HG02678 (cell line): ENCODE measurements around the gene PPP2R2C.

ENCODE experiments used
- ATAC-seq: cut with Tn5 transposase; IDR thresholded peaks from one replicate; pipeline ENCODE4 v1.9.1; 2021; ENCODE audit warnings: mild to moderate bottlenecking, moderate library complexity; ENCODE audit not compliant: unreplicated experiment

PPP2R2C gene

DNA sequence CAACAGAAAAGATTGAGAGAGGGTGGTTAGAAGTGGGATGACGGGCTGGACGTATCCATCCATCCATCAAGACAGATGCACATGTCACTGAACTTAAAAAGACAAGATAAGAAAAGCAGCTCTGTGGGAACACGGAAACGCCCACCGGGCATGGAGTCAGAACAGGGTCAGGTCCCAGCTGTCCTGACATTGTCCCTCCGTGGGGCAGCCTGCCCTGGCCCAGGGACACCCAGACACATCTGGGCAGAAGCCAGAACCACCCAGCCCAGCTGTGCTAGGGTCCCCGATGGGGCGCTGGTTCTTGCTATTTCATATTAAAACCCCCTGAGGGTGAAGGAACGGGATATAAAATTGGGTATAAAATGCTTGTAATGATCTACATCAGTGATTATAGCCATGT, 88.5 kb downstream of the PPP2R2C start:
- ATAC-seq: no peak

DNA sequence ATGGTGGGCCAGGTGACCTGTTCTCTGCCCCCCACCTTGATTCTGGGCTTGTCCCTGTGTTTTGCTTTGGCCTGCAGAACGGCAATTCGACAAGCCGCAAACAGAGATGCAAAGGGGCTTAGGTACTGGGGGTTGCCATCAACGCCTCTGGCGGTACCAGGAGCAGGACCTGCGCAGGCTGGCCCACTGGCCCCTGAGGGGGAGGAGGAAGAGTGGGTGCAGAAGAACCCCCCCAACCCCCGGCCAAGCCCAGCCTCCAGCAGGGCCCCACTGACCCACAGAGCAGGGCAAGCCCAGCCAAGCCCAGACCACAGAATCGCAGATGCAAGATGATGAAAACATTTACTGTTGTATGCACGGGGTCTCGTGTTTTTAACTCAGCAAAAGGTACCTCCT, 89.4 kb downstream of the PPP2R2C start:
- ATAC-seq: no peak

DNA sequence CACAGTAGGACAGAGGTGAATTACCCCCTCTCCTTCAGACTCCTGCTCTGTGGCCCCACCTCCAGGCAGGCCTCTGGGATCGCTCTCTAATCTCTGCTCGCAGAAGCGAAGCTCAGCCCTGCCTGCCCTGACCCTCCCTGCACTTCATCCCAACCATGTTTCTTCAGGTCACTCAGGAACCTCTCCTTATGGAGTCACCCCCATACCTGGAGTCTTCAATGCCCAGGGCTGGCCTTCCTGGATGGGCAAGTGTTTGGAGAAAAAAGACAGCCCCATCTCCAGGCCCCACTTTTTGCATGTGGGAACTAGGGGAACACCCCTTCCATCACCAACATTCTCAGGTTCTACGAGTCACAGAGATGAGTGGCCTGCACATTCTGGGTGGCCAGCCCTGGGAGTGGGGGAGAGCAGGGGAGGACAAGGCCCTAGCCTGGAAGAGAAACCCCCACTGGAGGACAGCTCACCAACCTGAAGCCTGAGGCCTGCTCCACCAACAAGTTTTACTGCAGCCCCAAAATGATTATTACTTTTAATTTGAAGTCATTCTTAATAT, 90.8 kb downstream of the PPP2R2C start:
- ATAC-seq: no peak

DNA sequence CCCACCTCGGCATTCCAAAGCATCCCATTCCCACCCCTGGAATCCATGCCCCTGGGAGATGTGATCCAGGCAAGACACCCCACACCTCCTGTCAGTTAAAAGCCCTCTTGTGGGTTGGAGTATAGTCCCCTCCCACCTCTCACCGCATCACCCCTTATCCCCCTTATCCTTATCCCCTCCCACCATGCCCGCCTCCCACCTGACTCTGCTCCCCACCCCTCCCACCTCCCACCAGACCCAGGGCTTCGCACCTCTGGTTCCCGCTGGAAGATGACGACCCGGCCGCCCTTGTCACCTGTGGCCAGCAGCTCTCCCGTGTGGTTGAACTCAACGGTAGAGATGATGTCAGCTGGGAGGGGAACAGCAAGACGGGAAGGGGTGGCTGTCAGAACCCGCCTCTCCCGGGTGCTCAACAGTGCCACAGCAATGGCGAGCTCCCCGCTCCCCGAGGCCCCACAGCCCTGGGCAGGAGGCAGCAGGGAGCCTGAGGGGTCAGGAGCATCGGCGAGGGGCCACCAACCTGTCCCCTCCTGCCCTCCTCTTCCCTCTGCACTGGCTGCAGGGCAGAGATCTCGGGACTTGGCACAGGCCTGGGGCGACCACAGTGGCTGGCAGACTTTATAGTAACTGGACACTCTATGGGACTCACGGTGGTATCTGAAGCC, 91.5 kb downstream of the PPP2R2C start:
- ATAC-seq: no peak

DNA sequence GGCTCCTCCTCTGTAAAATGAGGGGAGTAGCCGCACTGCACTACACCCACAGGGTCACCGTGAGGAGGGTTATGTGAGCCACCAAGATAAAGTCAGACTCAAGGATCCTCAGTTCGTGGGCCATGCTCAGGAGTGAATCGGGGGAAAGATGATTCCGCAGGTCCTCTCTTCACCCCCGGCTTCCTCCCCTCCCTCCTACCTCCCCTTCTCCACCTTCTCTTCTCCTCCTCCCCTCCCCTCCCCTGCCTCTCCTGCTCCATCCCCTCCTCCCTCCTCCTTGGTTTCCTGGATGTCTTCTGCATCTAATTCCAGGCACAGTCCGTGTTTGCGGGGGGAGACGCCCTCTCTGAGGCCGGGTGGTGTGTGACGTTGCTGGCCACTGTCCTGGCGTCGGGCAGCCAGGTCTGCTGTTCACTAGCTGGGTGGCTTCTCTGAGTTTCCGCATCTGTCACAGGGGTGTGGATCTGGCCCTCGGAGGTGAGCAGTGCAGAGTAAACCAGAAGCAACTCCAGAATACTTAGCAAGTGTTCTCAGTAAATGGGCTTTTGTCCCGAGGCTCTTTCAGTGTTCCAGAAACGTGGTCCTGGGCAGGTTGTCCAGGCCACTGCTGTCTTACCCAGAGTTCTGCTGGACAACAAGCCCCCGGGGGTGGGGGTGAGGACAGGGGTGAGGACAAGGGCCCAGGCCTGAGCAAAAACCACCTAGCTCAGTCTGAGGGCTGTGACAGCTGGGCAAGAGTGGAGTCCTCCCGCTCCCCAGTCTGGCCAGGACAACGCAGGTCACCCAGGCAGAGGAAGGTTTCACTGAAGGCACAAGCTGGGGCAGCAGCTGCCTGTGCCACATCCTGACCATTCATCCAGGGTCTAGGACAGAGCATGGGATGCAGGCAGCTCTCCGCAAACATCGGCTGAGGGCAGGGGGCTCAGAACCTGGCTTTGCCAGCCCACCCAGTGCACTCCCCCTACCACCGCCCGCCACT, 92.4 kb downstream of the PPP2R2C start:
- ATAC-seq: no peak

DNA sequence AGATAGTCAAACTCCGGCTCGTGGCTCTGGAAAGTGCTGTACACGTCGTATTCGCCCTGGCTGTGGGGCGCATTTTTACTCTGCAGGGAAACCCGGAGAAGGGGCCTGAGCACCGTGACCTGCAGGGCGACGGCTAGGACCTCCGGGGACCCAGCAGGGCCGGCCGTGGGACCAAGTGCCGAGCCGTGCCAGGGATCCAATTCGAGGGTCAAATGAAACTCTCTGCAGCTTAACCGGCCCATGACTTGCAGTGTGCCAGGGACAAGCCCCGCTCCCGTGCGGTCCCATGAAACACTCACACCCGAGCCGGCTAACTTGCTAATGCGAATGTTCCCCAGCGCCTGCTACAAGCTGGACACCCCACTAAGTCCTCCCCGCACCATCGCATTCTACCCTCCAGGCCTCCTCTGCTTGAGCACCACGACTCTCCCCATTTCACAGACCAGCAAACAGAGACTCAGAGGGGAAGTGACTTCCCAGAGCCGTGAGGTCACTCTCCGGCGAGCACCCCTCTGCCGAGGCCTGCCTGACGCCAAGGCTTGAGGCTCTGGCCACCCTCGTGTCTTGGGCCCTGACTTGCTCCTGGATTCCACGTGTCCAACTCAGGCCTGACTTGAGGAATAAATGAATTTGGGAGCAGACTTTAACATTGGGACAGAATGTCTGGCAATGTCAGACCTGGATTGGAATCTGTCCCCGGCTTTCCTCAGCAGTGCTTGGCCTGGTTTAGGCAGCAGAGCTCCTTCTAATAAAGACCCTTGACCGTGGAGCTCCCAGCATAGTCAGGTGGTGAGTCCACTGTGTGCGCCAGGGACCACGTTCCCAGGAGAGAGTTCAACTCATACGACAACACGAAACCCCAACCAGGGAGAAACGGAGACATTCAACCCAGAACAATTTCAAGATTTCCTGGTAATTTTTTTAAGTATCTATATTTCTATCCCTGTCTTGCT, 93.6 kb downstream of the PPP2R2C start:
- no peak for ATAC-seq

DNA sequence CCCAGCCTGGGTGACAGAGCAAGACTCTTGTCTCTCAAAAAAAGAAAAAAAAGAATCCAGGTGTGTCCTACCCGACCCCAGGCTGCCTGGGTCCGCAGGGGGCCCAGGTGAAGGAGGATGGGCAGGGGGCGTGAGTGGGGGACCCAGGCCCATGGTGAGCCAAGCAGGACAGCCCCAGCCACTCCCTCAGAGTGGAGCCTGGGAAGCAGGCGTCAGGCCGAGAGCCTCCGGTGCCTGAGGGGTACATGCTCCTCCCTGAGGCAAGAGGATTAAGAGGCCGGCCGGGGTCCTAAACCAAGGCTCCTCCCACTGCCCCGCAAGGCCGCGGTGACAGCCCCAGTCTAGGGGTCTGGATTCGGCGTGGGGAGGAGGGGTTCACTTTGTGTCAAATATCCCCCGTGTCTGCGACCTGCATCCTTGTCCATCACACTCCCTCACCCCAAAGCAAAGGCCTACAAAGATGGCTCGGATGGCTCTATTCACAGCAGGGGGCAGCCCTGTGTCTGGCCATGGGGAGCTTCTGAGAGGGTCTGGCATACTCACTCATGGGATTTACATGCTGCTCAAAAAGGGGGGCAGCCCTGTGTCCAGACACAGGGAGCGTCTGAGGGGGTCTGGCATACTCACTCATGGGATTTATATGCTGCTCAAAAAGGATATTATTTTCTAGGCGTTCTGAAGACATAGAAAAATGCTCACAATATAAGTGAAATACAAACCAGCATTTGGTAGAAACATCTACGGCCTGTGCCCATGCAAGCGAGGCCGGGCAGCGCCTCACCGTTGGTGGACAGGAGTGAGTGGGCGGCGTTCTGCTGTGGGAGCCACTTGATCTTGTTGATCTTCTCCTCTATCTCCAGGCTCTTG, 94.6 kb downstream of the PPP2R2C start:
- no peak for ATAC-seq

DNA sequence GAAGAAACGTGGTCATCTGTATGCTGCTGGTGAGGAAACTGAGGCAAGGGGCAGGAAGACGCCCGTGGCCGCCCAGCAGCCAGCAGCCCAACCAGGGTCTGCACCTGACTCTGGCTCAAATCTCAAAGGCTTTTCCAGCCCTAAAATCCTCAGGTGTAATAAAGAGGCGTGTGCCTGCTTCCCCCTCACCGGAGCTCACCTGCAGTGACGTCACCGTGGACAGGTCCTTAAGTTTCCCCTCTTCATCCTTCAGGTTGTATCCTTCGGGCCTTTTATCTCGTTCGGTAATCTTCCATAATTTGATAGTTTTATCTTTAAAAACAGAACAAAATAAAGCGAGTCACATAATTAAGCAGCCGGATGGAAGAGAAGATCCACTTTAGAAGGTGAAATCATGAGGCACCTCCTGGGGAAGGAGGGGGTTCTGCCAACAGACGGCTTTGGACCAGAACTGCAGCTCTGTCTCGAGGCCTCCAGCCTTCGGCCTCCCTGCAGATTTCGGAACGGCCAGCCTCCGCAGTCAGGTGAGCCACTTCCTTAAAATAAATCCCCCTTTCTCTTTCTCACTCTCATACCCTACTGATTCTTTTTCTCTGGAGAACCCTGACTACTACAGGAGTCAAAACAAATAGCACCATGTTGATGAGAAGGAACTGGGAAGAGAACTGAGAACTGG, 96.7 kb downstream of the PPP2R2C start:
- no peak for ATAC-seq

DNA sequence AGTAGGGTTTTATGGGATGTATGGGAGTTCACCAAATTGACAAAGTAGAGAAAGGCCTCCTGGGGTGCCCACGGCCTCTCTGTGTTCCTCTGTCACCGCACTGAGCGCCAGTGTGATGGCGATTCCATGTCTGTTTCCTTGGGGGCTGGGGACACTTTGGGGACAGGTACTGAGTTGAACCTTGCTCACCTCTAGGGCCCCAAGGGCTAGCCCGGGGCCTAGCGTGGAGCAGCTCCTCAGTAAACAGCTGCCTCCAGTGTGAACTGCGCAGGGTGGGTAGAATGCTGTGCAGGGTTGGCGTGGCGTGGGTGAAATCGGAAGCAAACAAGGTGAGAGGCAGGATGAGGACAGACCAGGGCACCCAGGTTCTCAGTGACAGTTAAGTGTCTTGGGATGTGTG, 97.8 kb downstream of the PPP2R2C start:
- ATAC-seq: no peak

DNA sequence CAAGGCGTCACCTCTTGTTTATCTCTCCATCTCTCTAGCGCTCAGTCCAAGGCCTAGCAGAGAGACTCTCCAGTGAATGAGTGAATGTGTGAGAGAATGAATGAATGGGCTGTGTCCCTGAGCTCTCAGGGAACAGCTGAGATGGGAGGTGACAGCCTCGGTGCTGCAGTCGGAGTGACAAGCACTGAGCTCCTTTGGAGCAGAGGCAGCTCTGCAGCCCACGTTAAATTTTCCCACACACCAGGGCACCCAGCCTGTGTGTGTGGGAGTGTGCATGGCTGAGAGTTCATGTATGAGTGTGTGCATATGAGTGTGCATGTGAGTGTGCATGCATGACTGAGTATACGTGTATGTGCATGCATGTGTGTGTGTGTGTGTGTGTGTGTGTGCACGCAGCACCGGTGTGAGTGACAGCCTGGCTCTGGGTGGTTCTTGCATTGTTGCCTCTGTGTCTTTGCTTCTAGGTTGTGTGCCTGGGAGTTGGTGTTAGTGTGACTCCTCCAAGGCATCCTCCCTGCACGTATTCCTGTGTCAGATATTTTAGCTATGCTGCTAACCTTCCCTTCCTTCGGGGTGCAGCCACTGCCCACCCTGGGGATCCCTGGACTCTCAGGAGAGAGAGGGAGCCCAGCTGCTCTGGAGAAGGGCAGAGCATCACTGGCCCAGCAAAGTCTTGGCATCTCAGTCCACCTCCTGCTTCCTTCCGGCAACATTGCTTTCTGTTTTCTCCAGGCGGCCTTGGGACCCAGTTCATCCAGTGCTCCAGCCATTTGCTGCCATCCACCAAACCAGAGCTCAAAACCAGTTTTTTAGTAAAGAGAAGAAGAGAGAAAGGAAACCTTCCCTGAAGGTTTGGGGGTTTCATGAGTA, 98.6 kb downstream of the PPP2R2C start:
- no peak for ATAC-seq

DNA sequence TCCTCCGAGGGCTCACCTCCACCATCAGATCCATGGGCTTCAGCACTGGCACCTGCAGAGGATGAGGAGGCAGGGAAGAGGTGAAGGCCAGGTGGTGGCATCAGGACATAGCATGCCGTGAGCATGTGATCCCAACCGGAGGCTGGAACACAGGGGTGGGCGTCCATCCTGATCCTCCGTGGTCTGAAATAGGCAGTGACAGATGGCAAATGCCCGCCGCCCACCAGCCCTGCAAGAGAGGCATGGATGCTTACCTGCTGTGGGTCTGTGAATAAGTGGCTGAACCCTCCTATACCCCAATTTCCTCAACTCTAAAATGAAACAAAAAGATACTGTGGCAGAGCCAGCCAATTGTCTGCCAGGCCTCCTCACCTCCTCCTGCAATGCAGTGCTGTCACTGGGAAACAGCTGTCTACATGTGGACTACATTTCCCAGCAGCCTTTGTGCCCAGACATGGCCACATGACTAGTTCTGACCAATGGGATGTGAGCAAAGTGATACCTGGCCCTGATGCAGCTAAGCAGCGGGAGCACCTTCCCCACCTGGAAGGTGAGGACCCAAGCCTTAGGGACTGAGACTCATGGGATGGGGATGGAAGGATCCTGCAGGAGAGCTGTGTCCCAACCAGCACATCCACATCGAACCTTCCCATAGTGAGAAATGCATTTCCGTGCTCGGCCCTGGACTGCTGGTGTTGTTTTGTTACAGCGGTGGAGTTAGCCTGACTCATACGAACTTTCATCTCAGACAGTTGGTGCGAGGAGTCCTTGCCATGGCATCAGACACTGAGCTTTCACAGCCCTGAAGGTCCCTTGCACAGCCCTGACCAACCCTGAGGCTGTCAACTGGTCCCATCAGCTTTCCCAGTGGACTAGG, 99.5 kb downstream of the PPP2R2C start:
- ATAC-seq: peak; percentile 48

DNA sequence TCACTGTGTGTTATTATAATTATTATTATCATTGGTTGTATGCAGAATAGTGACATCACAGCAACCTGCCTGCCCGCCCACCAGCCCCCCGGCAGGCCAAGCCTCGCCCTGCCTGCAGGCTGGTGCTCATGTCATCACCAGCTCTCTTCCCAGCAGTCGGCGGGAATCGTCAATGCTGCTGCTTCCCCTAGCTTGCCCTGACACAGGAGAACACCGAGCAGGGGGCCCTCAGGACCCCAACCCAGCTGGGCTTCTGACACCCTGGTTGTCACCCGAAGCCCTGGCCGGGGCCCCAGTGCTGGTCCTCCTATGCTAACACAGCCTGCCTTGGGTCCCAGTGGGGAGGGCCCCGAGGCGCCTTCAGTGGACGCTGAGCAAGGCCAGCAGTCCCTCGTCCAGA, 100.6 kb downstream of the PPP2R2C start:
- ATAC-seq: no peak

DNA sequence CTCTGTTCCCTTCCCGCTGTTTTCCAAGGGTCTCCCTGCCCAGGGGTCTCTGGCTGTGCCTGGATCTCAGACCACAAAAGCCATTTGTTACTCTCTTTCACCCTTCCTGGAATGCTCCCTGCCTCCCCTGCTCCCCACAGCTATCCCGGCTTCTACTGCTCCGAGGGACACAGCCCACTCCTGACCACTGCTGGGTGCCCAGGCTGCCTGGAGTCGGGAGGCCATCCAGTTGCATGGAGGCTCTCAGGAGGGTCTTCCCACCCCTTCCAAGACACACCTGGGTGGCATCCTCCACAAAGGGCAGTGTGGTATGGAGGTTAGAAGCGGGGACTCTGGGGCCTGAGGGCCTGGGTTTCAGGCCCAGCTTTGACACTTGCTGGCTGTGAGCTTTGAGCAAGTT, 101.1 kb downstream of the PPP2R2C start:
- ATAC-seq: no peak

DNA sequence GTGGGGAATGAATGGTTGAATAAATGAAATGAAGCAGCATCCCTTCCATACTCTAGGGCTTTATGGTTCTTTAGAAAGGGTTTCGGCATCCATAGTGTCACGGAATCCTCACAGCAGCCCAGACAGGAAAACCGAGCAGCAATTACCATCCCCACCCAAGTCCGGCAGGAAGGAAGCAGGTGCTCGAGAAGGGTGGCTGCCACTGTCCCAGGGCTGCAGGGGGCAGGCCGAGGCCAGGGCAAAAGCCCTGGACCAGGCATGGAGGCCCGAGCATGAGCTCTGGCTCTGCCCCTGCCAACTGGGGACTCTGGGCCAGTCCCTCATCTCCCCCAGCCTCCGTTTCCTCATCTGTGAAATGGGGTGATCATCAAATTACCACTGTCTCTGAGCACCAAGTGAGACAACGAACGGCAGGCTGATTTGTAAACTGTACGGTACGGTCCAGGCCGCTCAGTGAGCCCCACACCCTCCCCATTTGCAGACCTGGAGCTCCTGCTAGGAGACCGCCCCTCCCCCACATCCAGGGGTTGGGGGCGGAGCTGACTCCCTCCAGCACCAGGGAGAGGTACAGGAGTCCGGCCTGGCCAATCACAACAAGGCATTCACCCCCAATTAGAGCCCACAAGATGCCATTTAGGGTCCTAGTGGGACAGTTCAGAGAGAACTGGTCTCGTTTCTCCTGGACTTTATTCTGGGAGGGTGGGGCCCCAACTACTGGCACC, 102.3 kb downstream of the PPP2R2C start:
- ATAC-seq: no peak

DNA sequence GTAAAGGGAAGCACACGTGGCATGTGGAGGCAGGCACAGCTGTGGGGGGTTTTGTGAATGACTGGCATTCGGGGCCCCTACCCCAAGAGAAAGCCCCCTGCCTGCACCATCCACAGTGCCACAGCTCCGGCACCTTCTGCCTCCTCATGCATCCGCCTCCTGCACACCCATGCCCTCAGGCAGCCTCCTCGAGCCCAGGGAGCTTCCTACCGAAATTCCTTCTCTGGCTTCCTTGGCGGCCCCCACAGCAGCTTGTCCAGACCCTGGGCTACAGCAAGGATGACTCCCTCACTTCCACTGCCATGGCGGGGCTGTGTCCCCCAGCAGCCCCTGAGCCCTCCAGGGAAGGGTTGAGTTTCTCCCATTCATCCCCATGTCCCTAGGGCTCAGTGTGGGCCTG, 102.9 kb downstream of the PPP2R2C start:
- no peak for ATAC-seq

DNA sequence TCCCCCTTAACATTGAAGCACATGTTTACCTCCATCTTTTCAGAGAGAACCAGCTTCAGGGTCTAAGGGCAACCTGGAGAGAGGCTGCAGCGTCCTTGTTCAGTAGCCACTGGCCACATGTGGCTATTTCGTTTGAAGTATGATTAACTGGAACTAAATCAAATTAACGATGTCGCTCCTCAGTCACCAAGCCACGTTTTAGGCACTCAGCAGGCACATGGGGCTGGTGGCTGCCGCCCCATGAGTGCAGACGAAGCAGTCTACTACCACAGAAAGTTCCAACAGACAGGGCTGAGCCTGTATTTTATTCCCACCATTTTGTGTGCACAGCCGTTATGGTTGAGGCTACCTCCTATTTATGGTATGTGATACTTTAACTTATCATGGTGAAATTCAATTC, 103.4 kb downstream of the PPP2R2C start:
- ATAC-seq: no peak

DNA sequence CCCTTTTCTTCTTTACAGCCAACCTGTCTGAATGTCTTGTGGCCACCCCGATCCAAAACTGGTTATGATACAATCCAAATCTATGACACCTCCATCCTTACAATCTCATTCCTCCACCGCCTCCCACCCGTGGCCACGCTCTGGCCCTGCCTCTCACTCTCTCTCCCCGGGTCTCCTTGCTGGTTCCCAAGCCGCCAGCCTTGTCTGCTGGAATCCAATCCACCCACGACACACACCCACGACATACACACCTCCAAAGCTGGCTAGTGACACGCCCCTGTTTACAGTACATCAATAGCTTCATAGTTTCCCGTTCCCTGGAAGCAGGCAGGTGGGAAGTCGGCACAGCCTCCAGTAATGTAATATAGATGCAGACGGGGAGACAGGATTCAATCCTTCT, 103.8 kb downstream of the PPP2R2C start:
- no peak for ATAC-seq
